Measurements from ENCODE around the gene DLGAP5.

GRCh38 chr14:55157080-55157479 is 34.3 kb downstream of the DLGAP5 start:
- TF ChIP-seq MAZ (IDR thresholded peaks at IDR 0.05; ENCODE audit: borderline replicate concordance, low read depth, low read length), result no peak
- no peak for TF ChIP-seq POLR2A (IDR thresholded peaks at IDR 0.05; ENCODE audit: low read depth, low read length)
- TF ChIP-seq CTCF (conservative IDR thresholded peaks at IDR 0.05; ENCODE audit: low read depth, low read length), result no peak
- TF ChIP-seq MAFK (IDR thresholded peaks at IDR 0.05; ENCODE audit: low read depth, low read length), result no peak
- no peak for TF ChIP-seq CEBPB (IDR thresholded peaks at IDR 0.05; ENCODE audit: low read depth, low read length)
- TF ChIP-seq MXI1 (IDR thresholded peaks at IDR 0.05; ENCODE audit: borderline replicate concordance, low read depth, low read length), result no peak
- TF ChIP-seq USF2 (IDR thresholded peaks at IDR 0.05; ENCODE audit: low read depth, low read length), result no peak
- TF ChIP-seq RCOR1 (IDR thresholded peaks at IDR 0.05; ENCODE audit: insufficient replicate concordance, low read length), result no peak
- TF ChIP-seq NFE2L2 (IDR thresholded peaks at IDR 0.05; ENCODE audit: low read depth, low read length), result no peak
